ENCODE measurements around the gene LMBRD2. TPM values are rescaled to one million over a fixed set of nuclear protein-coding genes. Genes with fewer than 3 reads are reported as not detected.

Gene LMBRD2
- total RNA-seq, 3 donors from 2014 or later = 11.0 to 19.3 (median 13.1) TPM

GRCh38 chr5:36058776-36059175 lies 92.9 kb downstream of the LMBRD2 start:
- Histone ChIP-seq H3K36me3 (no peaks in the 10 kb centered on the region), H3K27me3 (no peaks in the 10 kb centered on the region), H3K4me1 (no peaks in the 10 kb centered on the region), H3K4me3 (no peak overlapping the region), H3K9me3 (no peaks in the 10 kb centered on the region), H3K27ac (no peak overlapping the region)
- no peak for TF ChIP-seq CTCF (IDR thresholded peaks at IDR 0.05)
- TF ChIP-seq POLR2AphosphoS5 (IDR thresholded peaks at IDR 0.05) = no peak
- TF ChIP-seq POLR2A (IDR thresholded peaks at IDR 0.05) = no peak
- intact Hi-C loops (cut with DNase I; ENCODE audit: low total_unique reads) = no loop called here
- DNase-seq (ENCODE audit: low spot score in 2 of 2) = no peak

GRCh38 chr5:36057386-36057785 lies 94.3 kb downstream of the LMBRD2 start:
- intact Hi-C loops (cut with DNase I; ENCODE audit: low total_unique reads) = no loop called here
- no peak for DNase-seq (ENCODE audit: low spot score in 2 of 2)
- Histone ChIP-seq H3K36me3 (no peaks in the 10 kb centered on the region), H3K4me1 (no peaks in the 10 kb centered on the region), H3K27me3 (no peaks in the 10 kb centered on the region), H3K9me3 (no peaks in the 10 kb centered on the region), H3K4me3 (no peak overlapping the region), H3K27ac (no peak overlapping the region)
- TF ChIP-seq CTCF (IDR thresholded peaks at IDR 0.05) (no peak), POLR2A (IDR thresholded peaks at IDR 0.05) (no peak), POLR2AphosphoS5 (IDR thresholded peaks at IDR 0.05) (no peak)

- Histone ChIP-seq H3K36me3 (no peaks in the 10 kb centered on the region), H3K4me1 (no peaks in the 10 kb centered on the region), H3K27ac (no peak overlapping the region), H3K4me3 (no peak overlapping the region), H3K9me3 (no peaks in the 10 kb centered on the region), H3K27me3 (no peaks in the 10 kb centered on the region)
- no peak for TF ChIP-seq CTCF (IDR thresholded peaks at IDR 0.05)
- no peak for TF ChIP-seq POLR2A (IDR thresholded peaks at IDR 0.05)
- no peak for TF ChIP-seq POLR2AphosphoS5 (IDR thresholded peaks at IDR 0.05)
- DNase-seq (ENCODE audit: low spot score in 2 of 2) = no peak
- intact Hi-C loops (cut with DNase I; ENCODE audit: low total_unique reads) = no loop called here
Measured at GRCh38 chr5:36056422-36056821, 95.3 kb downstream of the LMBRD2 start.

- Histone ChIP-seq H3K27ac (no peak overlapping the region), H3K9me3 (no peaks in the 10 kb centered on the region), H3K4me3 (no peak overlapping the region), H3K4me1 (no peaks in the 10 kb centered on the region), H3K36me3 (no peaks in the 10 kb centered on the region), H3K27me3 (no peaks in the 10 kb centered on the region)
- TF ChIP-seq POLR2A (IDR thresholded peaks at IDR 0.05) (no peak), CTCF (IDR thresholded peaks at IDR 0.05) (no peak), POLR2AphosphoS5 (IDR thresholded peaks at IDR 0.05) (no peak)
- intact Hi-C loops (cut with DNase I; ENCODE audit: low total_unique reads) = no loop called here
- DNase-seq (ENCODE audit: low spot score in 2 of 2) = no peak
Measured at GRCh38 chr5:36055984-36056383, 95.7 kb downstream of the LMBRD2 start.

DNA sequence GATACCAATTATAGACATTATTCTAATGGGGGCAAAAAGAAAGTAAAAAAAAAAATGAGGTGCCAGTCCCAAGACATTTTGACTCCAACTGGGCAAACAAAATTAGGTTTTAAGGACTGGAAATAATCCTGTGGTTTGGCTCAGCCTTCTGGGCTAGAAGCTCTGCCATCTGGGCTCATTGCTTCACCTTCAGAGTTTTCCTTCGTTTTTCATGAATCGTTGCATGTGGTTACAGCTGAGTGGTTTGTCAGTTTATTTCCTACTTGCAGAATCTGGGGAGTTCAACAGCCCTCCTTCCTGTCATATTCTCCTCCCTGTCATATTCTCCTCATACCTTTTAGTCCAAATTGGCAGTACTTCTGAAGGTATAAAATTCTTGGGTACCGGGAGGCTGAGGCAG lies 97.0 kb downstream of the LMBRD2 start:
- no peaks in the 10 kb centered on the region for H3K9me3 ChIP-seq
- no peaks in the 10 kb centered on the region for H3K4me1 ChIP-seq
- no peaks in the 10 kb centered on the region for H3K27me3 ChIP-seq
- no peaks in the 10 kb centered on the region for H3K36me3 ChIP-seq
- no peak overlapping the region for H3K27ac ChIP-seq
- TF ChIP-seq CTCF (IDR thresholded peaks at IDR 0.05) = no peak
- TF ChIP-seq POLR2A (IDR thresholded peaks at IDR 0.05) = no peak
- TF ChIP-seq POLR2AphosphoS5 (IDR thresholded peaks at IDR 0.05) = no peak
- intact Hi-C loops (cut with DNase I; ENCODE audit: low total_unique reads) = no loop called here
- no peak for DNase-seq (ENCODE audit: low spot score in 2 of 2)
- H3K4me3 ChIP-seq = no peak overlapping the region
